ENCODE results near the gene DBP. TPM values are rescaled to one million over a fixed set of nuclear protein-coding genes. Genes with fewer than 3 reads are reported as not detected.

Gene DBP
- total and polyA plus RNA-seq, 10 of the 15 experiments (the other 5 are each of a cell fraction or from before 2014, with no cell fraction given): 2.0 to 10.6 (median 6.9) TPM

DNA sequence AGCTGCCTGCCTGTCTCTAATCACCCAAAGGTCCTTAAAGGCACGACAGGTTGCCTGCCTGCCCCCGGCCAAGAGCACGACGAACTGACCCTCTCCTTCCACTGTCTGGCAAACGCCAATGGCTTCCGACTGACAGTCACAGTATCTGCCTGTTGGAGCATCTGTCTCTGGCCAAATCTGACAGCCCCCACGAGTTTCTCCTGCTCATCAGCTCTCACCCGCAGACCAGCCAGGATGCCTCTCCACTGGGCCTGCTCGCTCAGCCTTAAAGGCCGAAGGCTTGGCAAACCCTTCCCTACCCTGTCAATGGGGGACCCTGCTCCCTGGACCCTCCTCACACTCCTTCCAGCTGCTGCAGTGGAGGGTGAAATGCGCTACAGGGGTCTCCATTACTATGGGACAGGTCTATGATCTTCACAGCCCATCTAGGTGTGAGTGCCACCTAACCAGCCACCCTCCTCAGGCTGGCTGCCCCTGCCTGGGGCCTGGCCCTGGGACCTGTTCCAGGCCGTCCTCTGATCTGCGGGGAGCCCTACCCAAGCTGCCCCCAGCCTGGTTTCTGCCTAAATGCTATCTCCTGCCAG, 23.2 kb downstream of the DBP start (continued):
- no peak for TF ChIP-seq IKZF1 (conservative IDR thresholded peaks at IDR 0.05)
- no peak for TF ChIP-seq SIX5 (IDR thresholded peaks at IDR 0.05; ENCODE audit: low read depth, low read length, severe bottlenecking)
- TF ChIP-seq BACH1 (IDR thresholded peaks at IDR 0.05; ENCODE audit: borderline replicate concordance): peak; percentile 55; the same call in 1 of the 2 replicates
- no peak for TF ChIP-seq BHLHE40 (IDR thresholded peaks at IDR 0.05; ENCODE audit: borderline replicate concordance in 1 of 2, low read depth in 2 of 2, low read length in 1 of 2)
- no peak for TF ChIP-seq WRNIP1 (IDR thresholded peaks at IDR 0.05; ENCODE audit: borderline replicate concordance, low read depth, low read length)
- no peak for TF ChIP-seq JUNB (IDR thresholded peaks at IDR 0.05)
- TF ChIP-seq RUNX3 (IDR thresholded peaks at IDR 0.05; ENCODE audit: low read length): 0 out of 2 replicates have a peak, but pooled peaks have one; percentile 6
- no peak for TF ChIP-seq BRCA1 (IDR thresholded peaks at IDR 0.05; ENCODE audit: low read depth, low read length)
- no peak for TF ChIP-seq RELA (IDR thresholded peaks at IDR 0.05; ENCODE audit: borderline replicate concordance, partially characterized antibody)
- TF ChIP-seq IKZF2 (IDR thresholded peaks at IDR 0.05): no peak
- no peak for TF ChIP-seq FOXK2 (IDR thresholded peaks at IDR 0.05)
- TF ChIP-seq ATF3 (IDR thresholded peaks at IDR 0.05; ENCODE audit: borderline replicate concordance, extremely low read depth, low read depth, low read length): no peak
- no peak for TF ChIP-seq SMC3 (IDR thresholded peaks at IDR 0.05; ENCODE audit: borderline replicate concordance, low read length)
- TF ChIP-seq CUX1 (IDR thresholded peaks at IDR 0.05; ENCODE audit: insufficient replicate concordance, low read depth, low read length): no peak
- no peak for TF ChIP-seq BMI1 (IDR thresholded peaks at IDR 0.05; ENCODE audit: borderline replicate concordance)
- peak; percentile 62 for TF ChIP-seq POLR2A (IDR thresholded peaks at IDR 0.05; ENCODE audit: low read depth, low read length)
